ENCODE results near the gene CRYGD.
"Not testable (repeated sequence)": the region's sequence is repeated elsewhere in the genome, so short reads cannot be mapped to it uniquely, and the experiment has no call there.

CRYGD gene

GRCh38 chr2:208124013-208124715 lies at the start of gene CRYGD:
Gene CRYGD, minus strand, starts transcription at chr2:208124524. Its CDS starts 51 bp downstream, at chr2:208124473.
- DNase-seq: peak; percentile 91

- no peak for DNase-seq
Measured at GRCh38 chr2:208172125-208172524, 47.8 kb upstream of the CRYGD start.

DNA sequence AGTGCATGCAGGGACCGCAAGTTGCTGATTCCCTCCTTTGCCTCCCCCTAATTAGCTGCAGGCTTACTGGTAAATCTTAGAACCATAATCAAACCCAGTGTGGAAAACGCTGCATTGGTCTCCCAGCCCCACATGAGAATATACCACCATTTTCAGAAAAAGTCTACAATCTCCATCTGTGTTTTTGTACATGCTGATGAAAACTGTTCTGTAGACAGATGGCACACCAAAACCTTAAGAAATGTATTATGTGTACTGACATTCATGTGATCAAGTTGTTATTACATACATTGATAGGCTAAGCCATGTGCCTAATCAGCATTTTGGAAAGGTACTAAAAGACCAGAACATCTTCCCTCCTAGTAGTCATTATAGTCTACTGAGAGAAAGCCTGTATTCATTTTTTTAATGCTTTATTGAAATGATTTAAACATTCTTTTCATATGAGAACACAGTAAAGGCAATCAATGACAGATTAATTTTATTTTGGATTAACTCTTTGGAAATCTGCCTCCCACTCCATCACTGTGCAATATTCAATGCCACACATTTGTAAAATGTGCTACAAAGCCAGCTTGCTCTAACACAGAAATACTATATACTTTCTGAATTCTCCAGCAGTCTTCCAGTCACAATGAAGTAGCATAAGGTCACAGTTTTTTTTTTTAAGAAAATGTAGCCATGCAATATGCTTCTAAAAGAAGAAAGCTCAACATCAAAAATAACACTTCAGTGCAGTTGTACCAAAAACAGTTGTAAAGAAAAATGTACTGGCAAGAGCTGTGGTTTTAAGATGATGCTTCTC lies 40.8 kb upstream of the CRYGD start:
- no peak for DNase-seq

- no peak for DNase-seq
Measured at GRCh38 chr2:208163489-208163888, 39.2 kb upstream of the CRYGD start, which contains the start of gene CRYGA. Gene CRYGA, minus strand, starts transcription at chr2:208163589. Its CDS starts 33 bp downstream, at chr2:208163556.

- DNase-seq: no peak
Measured at GRCh38 chr2:208156439-208156838, 32.1 kb upstream of the CRYGD start.

DNA sequence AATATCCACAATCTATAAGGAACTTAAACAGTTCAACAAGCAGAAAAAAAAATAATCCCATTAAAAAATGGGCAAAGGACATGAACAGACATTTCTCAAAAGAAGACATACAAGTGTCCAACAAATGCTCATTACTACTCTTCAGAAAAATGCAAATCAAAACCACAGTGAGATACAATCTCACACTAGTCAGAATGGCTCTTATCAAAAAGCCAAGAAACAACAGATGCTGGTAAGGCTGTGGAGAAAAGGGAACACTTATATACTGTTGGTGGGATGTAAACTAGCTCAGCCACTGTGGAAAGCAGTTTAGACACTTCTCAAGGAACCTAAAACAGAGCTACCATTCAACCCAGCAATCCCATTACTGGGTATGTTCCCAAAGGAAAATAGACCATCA lies 28.8 kb upstream of the CRYGD start:
- no peak for DNase-seq

GRCh38 chr2:208150956-208151355 lies 26.6 kb upstream of the CRYGD start:
- DNase-seq: no peak

GRCh38 chr2:208150094-208150493 lies 25.8 kb upstream of the CRYGD start:
- no peak for DNase-seq

DNA sequence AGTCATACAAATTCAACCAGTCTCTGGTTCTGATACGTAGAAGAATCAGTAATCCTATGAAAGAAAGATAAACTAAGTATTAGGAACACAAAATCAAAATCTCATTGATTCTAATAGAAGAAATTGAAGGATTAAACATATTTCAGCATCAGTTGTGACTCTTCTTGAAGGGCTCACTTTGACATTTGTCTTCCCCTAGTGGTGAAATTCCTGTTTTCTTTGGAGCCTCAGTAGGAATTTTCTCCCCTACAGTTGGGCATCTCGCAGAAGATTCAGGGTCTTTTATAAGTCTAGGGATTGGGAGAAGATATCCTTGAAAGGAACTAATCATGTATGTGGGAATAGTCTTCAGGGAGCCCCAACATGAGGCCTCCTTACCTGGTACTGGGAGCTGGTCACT lies 24.5 kb upstream of the CRYGD start:
- no peak for DNase-seq

- no peak for DNase-seq
Measured at GRCh38 chr2:208147759-208148158, 23.4 kb upstream of the CRYGD start.

- DNase-seq: no peak
Measured at GRCh38 chr2:208147008-208147407, 22.7 kb upstream of the CRYGD start.

DNA sequence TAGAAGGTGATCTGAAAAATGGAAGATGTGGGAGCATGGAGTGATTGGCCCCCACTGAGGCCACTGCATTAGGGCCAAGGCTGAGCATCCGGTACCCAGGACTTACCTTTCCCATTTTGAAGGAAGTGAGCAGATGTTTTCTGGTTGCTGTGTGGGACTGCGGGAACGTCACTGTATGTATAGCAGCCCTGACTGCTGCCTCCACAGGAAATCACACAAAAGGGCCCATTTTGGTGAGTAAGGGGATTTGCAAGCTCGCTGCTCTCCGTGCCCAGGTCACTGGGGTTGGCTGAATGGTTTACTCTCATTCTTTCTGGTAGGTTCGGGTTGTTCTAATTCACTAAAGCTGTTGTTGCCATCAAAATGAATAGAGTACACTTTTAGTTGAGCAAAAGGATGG lies 21.7 kb upstream of the CRYGD start, which contains the start of gene CRYGB:
CRYGB (minus strand) TSS at position 153 of the 400 bp plus-strand sequence; CDS start at position 115, 38 bp downstream.
- no peak for DNase-seq

DNA sequence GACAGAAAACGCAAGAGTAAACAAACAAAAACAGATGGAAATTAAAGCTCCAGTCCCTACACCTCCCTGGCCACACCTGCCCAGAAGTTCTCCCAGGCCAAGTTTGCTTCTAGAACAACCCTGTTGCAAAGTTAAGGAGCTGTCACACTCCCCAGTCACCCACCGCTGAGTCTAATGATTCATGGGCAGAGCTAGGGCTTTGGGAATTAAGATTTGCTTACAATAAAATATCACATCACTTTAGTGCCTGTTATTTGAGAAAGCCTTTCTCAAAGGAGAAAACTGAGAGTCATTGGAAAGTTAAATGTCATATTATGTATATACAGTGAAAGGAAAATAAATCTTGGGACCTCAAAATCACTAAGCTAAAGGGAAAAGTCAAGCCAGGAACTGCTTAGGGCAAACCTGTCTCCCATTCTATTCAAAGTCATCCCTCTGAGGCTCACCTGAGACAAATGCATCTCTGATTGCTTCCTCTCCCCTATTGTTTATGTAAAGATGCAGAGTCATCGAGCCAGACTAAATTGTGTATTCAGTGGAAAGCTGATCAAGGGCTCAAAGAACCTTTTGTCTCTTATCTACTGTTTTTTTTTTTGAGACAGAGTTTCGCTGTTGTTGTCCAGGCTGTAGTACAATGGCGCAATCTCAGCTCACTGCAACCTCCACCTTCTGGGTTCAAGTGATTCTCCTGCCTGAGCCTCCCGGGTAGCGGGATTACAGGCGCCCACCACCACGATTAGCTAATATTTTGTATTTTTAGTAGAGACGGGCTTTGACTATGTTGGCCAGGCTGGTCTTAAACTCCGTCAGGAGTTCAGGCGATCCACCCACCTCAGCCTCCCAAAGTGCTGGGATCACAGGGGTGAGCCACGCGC lies 18.8 kb upstream of the CRYGD start:
- DNase-seq: no peak

DNA sequence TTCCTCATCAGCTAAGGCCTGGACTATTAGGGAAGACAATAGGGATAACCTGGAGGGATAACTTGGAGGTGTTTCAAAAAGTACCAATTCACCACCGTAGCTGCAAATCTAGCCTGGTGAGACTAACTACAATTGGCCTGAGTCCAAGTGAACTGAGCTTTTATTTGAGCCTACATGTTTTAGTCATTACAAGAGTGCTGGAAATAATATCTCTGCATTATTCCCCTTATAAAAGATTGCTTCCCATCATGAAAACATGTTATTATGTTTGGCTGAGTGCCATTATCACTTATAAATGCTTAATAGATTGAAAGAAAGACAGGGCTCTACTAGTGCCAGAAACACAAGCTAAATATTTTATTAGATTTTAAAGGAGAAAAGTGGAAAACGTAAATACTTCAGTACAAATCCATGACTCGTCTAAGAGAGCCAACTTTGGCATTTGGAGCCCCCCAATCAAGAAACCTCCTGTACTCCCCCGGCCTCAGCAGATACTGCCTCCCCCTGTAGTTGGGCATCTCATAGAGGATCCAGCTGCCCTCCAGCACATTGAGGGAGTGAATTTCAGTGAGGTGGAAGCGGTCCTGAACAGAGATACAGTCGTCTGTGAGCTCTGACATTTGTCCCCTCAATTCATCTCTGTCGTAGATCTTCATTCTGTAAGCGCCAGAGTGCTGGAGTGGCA lies 18.1 kb upstream of the CRYGD start:
- DNase-seq: no peak

DNA sequence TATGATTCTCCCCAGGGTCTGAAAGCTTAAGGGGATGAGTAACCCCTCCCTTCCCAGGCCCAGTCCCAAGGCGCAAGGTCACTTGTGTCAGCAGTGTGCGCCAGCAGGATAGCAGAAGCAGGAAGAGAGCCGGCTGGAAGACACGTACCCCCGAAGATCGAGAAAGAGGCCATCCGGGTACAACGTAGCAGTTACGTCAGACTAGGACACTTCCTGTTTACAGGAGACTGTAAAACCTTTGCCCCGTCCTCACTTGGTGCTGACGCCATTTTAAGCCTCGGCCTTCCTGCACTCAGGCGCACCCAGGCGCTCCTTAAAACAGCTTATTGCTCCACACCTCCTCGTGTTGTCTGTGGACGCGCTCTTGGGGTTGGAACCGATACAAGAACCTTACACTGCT lies 15.1 kb upstream of the CRYGD start:
- no peak for DNase-seq

GRCh38 chr2:208138334-208138733 lies 14.0 kb upstream of the CRYGD start:
- not testable (repeated sequence) for DNase-seq

- DNase-seq: no peak
Measured at GRCh38 chr2:208136716-208137094, 12.4 kb upstream of the CRYGD start.

GRCh38 chr2:208135794-208136715 lies 11.7 kb upstream of the CRYGD start:
- no peak for DNase-seq

GRCh38 chr2:208134928-208135586 lies 10.7 kb upstream of the CRYGD start:
- no peak for DNase-seq

DNA sequence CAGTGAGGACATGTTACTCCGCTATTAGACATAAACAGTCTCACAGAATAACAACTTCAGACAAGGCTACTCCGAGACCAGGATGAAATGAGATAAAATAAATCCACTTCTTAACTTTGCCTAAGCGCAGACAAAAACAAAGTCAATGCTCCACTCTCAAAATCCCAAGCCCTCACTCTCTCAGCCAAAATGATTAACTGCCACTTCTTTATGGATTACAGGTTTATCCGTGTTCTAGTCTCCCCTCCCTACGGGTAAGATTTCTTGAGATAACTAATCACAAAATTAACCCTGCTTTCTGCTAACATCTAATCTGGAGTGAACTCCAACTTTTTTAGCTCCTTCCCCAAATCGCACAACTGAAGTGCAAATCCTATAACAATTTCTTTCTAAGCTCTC lies 6.4 kb upstream of the CRYGD start:
- DNase-seq: no peak

All from retina (tissue), 1 donor.